HG02763 (cell line): ENCODE results near the gene CLSTN2.

Source experiments
- ATAC-seq: cut with Tn5 transposase; IDR thresholded peaks from one replicate; pipeline ENCODE4 v1.9.1; 2021; ENCODE audit warnings: mild to moderate bottlenecking, moderate library complexity; ENCODE audit not compliant: unreplicated experiment

Gene CLSTN2

DNA sequence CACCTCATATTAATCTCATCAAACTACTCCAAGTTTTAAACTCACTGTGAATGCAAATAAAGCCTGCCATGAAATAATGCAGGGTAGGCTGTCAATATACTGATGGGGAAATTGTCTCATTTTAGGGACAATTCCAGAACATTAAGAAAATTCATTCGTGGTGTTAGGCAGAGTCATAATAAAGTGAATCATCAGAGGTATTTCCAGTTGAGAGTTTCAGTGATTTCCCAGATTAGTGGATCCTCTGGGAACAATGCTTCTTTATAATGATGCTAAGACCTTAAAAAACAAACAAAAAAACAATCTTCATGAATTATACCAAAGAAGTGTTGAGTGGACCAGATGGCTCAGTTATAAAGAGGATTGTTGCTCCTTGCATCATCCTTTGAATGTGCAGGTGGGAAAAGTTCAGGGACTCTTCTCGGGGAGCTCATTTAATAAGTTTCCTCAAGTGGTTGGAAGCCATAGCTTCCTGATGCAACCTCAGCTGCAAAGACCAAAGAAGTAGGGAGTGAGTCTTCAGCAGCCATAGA, 381.9 kb downstream of the CLSTN2 start:
- no peak for ATAC-seq

DNA sequence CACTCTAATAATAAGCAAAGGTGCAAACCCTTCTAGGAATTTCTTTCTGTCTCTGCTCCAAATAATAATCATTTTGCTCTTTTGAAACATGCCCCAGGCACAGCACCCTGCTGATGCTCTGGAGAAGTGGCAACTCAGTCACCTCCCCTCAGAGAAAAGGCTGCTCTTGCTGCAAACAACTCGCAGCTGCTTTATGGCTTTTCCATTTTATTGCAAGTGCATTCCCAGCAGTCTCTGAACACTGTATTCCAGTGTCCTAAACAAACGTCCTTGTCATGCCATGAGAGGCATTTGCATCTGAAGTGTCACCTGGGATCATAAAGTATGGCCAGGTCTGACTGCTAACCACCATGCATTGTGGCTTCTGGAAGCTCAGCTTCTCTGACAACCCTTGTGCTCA, 384.8 kb downstream of the CLSTN2 start:
- no peak for ATAC-seq

DNA sequence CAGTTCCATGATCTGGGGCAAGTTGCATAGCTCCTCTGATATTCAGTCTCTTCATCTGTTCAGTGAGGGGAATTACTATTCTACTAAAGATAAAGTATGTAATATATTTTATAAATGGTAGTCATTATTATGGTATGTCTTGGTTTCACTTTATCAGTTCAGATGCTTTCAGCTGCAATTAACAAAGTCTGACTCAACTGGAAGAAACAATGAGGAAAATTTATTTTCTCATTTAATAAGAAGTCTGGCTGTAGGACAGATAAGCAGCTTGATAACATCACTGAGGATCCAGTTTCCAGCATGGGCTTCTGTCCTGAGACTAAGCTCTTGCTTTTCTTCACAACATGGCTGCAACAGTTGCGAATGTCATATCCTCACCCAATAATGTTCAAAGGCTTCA, 388.6 kb downstream of the CLSTN2 start:
- no peak for ATAC-seq

DNA sequence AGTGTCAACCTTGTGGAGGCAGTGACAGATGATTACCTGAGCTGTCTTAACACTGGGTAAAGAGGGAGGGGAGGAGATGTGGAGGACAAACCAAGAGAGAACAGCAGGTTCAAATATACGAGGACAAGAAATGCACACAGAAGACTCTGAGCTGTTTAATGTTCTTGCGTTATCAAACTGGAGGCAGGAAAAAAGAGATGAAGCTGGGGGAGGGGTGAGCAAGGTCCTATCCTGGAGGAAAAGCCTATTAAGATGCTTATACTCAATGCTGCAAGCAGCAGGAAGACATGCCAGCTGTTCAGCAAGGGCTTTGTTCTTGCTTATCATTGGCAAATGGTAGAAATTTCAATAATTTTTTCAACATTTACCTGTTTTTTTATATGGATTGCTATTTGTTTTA, 397.1 kb downstream of the CLSTN2 start:
- ATAC-seq = no peak

DNA sequence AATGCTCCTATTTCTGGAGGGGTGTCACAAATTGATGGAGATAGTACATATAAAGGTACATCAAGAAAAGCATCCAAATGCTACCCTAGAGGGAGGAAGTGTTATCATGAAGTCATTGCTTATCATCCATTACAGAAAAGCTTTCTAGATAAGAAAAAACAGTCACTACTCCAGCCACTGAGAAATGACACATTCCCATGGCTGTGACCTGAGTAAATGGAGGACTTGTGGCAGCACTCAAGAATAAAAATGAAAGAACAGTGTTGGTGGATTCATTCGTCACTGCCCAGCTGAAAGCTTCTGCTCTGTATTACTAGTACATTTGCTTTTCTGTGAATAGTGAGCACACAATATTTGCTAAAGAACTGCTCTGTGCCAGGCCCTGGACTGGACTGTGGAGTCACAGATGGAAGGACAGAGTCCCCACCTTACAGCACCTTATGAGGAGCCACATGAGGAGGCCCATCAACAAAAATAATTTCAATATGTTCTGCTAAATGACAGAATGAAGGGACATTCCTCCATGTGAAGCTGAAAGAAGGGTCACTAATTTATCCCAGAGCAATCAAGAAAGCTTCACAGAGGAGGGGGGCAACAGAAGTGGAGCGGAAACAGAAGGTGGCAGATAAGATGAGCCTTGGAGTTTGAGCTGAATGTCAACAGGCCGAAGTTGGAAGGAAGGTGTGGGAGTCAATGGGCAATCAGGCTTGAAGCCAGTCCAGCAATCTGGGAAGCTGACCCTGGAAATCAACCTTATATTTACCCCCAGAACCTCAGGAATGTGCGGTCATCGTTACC, 399.3 kb downstream of the CLSTN2 start:
- ATAC-seq = no peak

DNA sequence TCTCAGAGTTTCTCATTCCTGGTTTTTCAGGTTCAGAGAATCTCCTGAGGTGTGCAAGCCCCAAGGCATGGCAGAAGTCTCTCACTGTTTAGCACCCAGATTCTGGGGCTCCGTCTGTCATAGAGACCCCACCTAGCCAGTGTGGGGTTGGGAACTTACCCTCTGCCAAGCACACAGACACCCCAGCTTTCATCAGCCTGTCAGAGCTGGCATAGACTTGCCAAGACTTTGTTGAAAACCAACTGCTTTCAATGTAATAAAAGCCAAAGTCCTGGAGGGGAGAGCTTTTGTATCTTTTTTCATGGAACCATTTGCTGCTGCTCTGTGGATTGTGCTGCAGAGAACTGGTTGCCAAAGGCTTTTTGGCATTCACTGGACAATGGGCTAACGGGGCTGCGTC, 401.5 kb downstream of the CLSTN2 start:
- ATAC-seq = no peak

DNA sequence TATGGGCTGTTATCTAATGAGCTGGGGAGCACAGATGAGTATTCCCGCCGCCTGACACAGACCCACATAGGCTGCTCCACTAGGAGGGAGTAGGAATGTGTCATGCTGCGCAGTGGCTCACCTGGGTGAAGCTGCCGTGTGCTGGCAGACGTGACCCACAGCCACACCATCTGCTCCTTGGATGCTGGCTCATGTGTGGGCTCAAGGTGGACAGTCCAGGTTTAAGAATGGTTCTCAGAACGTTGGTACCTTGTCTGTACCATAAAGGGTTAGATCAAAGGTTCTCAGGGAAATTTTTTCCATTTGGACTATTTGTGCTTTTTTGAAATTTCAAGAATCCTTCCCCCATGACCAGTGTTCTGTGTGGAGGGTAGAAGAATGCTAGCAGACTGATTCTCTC, 403.9 kb downstream of the CLSTN2 start:
- no peak for ATAC-seq

DNA sequence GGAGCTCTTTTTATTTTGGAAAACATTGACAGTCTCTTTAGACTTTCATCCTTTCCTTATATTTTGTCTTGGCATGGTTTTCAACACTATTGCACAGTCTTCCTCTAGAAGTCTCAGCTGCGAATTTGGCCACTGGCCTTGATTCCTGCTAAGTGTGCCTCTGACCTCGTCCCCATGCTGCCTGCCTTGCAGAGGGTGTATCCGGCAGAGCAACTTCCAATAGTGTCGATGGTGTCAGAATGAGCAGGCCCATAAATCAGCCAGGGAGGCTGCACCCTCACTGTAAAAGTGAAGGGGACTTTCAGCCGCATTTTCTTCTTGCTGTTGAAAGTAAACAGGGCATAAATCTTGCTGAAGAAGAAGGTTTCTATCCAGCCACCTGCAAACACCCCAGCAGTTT, 406.2 kb downstream of the CLSTN2 start:
- no peak for ATAC-seq

DNA sequence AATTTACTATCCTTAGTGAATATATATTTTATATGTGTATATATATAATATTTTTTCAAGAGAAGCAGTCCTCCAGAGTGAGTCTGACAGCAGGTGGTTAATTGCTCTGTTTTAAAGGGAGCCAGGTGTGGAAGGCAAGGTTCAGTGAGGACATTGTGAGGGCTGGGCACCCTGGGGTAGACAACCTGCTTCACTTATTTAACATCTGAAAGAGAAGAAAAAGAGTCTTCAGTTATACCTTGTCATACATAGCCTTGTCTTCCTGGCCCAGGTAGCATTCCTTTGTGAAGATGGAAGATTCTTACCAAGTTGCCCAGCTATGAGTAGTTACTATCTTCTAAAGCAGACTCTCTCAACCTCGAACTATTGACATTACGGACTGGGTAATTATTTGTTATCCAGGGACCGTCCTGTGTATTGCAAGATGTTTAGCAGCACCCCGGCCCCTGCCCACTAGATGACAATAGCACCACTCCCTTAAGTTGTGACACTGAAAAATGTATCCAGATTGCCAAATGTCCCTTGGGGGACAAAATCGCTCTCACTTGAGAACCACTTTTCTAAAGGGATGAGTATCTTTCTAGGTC, 406.9 kb downstream of the CLSTN2 start:
- no peak for ATAC-seq

DNA sequence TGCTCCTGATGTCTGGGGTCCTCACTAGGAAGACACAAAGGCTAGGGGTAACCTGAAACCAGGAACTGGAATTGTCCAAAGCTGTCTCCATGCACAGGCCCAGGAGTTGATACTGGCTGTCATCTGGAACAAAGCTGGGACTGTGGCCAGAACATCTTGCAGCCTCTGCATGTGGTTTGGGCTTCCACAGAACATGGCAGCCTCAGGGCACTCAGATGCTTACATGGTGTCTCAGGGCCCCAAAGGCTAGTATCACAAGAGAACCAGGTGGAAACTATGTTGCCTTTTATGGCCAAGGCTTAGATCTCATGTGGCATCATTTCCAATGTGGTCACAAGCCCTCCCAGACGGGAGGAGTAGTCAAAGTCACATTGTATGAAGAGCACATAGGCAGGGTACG, 407.7 kb downstream of the CLSTN2 start:
- no peak for ATAC-seq

DNA sequence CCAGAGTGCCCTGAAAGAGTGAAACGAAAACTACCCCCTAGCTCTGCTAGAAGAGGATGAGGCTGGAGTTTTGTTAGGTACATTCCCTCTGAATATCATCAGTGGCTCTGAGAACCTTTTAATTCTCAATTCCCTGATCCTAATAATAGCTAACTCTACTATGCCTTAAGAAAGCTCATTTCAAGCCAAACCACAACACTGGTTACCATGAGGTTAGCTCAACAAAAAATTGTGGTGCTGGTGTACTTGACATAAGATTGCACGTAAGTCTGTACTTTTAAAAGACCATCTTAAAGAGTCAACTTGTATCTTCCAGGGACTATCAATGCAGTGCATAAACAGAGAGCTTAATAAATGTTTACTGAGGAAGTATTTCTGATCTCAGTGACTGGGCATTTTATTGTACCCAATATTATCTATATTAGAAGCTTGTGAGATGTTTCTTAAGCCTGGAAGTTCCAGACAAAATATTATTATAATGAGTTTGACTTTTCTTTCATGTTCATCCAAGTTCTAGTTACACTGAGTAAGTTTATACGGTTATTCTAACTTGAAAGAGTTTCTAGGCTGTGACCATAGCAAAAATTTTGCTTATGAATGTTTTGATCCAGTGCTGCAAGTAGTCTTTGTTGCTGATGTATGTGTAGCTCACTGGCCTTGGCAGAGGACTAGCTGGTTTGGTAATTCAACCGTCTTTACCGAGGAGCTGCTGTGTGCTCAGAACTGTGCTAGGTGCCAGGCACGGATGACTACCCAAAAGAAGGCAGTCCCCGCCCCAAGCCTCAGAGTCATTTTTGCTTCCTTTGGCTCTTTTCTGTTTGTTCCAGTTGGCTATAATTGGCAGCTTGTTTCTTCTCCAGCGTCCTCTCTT, 408.5 kb downstream of the CLSTN2 start:
- ATAC-seq = no peak

DNA sequence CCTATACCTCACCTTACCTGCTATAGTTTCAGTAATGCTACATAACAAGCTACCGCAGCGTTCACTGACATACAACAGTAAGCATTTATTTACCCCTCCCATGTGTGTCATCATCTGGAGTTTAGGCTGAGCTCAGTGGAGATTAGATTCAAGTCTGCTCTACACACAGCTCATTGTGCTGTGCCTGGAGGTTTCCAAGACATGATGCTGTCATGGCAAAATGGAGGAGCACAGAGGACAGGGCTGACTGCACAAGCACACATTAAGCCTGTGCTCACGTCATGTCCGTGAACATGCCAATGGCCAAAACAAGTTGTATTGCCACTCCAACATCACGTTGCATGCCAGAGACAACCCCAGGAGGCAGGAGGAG, 409.1 kb downstream of the CLSTN2 start:
- ATAC-seq = no peak

DNA sequence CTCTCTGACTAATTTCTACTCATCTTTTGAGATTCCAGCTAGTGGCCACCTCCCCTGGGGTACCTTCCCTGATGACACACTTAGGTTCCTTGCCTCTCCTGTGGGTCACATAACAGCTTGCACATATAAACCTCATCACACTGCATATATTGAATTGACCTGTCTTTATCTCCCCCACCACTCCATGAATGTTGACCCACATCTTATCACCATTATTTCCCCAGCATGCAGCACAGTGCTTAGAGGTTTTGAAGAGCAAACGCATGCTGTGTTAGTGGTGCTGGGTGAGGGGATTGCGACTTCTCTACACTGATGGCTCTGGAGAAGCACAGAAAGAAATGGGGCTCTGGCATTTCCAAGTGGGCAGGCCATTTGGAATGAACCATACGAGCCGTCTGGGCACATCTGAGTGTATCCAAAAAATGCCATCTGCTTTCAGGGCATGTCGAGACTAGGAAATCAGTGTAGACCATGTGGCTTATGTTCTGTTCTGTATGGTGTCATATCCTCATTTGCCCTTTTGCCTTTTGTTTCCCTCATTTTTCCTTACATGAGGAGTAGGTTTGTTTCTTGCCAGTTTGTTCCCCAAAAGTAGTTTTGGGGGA, 409.7 kb downstream of the CLSTN2 start:
- no peak for ATAC-seq

DNA sequence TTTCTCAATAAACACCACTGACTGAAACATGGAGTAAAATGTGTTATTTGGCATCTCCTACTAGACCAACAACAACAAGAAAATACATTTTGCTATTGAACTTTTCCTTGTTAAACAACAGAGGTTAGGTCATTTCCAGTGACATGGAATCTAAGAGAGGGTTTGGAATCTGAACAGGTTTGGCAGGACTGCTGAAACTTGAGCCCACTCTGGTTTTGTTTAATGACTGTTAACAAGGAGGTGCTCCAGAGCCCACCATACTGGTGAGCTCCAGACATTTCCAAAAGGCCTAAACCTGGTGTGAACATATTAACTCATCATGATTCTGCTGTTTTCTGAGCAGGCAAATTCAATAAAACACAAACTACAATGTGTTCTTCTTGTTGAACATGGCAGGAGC, 412.2 kb downstream of the CLSTN2 start:
- ATAC-seq = no peak

DNA sequence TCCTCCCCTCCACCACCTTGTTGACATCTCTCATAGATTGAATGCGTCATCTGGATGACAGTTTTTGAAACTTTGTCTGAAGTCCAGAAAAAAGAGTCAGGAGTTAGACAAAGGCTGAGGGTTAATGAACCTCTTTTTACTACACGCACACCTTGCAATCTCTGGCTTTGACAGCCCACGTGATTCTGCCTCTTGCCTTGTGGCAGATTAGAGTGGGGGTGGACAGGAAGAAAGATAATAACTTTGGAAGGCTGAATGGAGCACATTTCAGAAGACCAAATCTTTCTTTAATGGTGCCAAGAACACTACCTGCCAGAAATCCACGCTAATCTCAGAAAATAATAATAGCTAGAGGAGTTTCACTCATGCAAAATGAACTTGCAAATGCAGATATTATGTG, 415.0 kb downstream of the CLSTN2 start:
- no peak for ATAC-seq

DNA sequence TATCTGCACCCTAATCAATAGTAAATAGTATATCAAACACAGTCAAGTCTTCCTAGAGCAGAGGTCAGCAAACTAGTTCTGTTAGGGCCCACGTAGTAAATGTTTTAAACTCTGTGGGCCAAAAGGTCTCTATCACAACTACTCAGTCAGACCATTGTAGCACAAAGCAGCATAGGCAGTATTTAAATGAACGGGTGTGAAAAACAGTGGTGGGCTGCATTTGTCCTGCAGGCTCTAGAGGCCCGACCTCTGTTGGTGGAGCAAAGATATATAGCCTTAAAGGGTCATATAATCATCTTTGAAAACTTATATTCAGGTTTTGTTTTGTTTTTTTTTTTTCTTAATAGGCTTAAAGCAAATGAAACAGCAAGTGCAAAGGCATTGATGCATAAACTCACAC, 416.5 kb downstream of the CLSTN2 start:
- ATAC-seq = no peak

DNA sequence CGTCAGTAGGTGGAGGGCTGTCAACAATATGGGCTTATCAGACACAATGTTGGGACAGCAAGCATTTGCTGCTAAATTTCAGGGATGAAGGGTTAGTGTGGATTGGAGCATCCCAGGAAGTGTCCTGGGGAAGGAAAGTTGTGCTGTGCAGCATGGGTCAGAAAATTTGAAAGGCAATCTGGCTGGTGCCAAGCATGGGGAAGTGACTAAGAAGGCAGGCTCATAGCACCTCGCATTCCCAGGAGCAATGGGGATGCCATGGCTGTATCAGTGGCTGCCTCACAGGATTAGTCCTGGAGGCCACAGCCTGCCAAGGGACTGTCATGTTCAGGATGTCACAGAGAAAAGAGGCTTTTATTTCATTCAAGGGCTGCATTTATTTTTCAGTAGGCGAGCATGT, 420.5 kb downstream of the CLSTN2 start:
- ATAC-seq = no peak

DNA sequence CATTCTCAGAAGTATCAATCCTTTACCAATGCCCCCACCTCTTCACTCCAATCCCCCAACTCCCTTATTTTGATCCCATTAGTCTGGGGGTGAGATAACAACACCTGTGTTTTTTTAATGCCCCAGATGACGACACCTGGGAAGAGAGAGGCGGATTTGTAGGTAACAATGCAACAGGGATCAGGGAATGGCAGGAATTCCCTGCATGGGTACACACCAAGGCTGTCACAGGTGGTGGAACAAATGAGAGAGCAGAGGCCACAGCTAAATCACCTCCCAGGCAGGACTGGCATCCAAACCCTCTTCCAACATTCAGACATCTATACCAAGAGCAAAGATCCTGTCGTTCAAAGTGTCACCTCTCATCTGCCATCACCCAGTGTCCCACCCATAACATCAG, 423.7 kb downstream of the CLSTN2 start:
- ATAC-seq = no peak

DNA sequence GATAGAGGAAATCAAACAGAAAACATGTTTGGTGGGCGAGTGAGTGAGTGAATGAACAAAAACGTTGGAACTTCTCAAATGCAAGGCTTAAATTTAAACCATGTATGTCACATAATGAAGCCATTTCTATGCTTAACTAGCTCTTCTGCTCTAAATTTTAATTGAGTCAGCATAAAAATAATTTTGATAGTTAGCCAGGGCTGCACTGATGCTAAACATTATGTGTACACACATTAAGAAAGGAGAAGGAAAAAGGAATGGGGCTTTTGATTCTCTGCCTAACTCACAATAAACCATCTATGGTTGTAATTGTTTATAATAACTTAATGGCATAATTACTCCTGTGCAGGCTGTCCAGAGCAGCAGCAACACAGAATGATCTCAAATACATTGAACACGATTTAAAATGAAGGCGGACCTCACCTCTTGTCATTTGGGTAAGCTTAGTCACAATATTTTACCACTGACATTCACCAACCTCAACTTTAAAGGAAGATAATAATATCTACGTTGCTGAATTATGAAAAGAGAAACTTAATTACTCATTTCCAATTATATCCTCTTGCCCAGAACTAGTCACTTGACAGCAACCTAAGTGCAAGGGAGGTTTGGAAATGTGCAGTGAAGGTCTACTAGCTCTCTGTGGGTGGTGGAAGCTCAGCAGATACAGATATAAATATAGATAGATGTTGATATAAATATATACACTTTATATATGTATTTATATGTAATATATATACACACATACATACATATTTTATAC, 424.4 kb downstream of the CLSTN2 start:
- ATAC-seq = no peak

DNA sequence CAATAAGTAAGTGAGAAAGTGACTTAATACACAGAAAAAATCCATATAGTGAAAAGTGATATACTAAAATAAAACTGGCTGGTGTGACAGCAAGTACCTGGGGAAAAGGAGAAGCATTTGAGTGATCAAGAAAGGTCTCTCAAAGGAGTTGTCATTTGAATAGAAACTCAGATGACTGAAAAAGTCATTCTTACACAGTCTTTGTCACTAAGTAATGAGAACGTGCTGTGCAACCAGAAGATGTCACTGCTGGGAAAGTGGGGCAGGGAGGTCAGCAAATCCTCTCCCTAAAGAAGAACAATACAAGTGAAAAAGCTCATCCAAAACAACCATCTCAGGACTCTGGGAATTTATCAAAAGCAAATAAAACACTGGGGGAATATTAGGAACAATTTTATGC, 425.3 kb downstream of the CLSTN2 start:
- ATAC-seq = no peak

DNA sequence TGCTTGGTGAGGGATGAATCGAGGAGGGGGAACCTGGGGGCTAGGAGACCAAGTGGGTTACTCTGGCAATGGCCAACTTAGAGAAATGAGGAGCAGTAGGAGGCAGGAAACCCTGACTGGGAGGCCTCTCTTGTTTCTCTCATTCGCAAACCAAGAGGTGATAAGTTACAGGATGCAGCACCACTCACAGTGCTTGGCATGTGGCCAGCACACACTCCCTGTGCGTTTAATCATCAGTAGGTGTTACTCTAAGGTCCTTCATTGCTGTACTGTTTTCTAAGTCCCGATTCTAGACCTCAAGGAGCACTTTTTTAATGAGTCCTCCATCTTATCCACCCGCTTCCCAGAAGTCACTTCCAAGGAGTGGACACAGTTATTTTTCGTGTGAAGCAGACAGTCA, 428.8 kb downstream of the CLSTN2 start:
- no peak for ATAC-seq
